PC-9 (cell line): ENCODE data around the gene CNTNAP2.

ENCODE experiments used
- CTCF ChIP-seq: fragments of 200-600 bp; sonication (generic); conservative IDR thresholded peaks from 2 replicates; pipeline ENCODE4 v1.6.1; 2017; ENCODE audit warnings: mixed run types, antibody characterized with exemption, mild to moderate bottlenecking, moderate library complexity
- EZH2 ChIP-seq: fragments of 200-600 bp; sonication (generic); IDR thresholded peaks from 2 replicates; pipeline ENCODE4 v1.8.0; 2017; ENCODE audit warnings: antibody characterized with exemption, low read depth

DNA sequence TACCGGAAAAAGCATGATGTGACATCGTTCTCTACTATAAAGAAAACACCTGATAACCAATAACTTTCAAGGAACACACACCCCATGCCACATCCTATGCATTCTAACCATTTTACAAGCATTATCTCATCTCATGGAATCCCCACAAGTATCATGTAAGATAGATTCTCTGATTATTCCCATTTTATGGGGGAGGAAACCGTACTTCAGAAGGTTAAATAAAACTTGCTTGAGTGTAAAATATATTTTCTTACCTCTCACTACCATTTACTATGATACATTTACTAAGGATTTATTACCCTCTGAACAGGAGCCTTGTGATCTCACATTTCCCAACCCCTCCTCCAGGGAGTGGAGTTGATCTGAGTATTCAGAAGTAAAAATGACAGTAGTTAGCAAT lies 522.7 kb downstream of the CNTNAP2 start:
- no peak for TF ChIP-seq CTCF
- no peak for TF ChIP-seq EZH2
